Common myeloid progenitor, CD34-positive (primary cell): ENCODE measurements around the gene JUN.
A peak's percentile ranks its signal among the peaks of the same experiment; 100 is the strongest.

Source experiments
- CTCF ChIA-PET: fragments of 350-600 bp; sonication (Branson Sonifier 250); formaldehyde crosslinking; loops from one replicate; lab custom pipeline; 2021; ENCODE audit warnings: antibody characterized with exemption; lab: Charles Lee
- POLR2A ChIA-PET: fragments of 350-600 bp; sonication (Branson Sonifier 250); formaldehyde crosslinking; loops from one replicate; lab custom pipeline; 2021; ENCODE audit warnings: antibody characterized with exemption; lab: Charles Lee
- DNase-seq, 3 donors: peaks; one replicate each; pipeline versions ENCODE4 v3.0.0 to v3.0.0-alpha.2; 2013
- H3K27ac ChIP-seq, 2 experiments: 1 replicate in 1 of 2; 2 replicates in 1 of 2; pipeline ENCODE4 v1.7.0; 2013; ENCODE audit warnings: inconsistent platforms in 2 of 2, low read length in 2 of 2, mild to moderate bottlenecking in 2 of 2, low read depth in 1 of 2, moderate library complexity in 1 of 2; ENCODE audit not compliant: severe bottlenecking in 2 of 2, insufficient read depth in 1 of 2, poor library complexity in 1 of 2
- H3K27me3 ChIP-seq, 5 experiments: replicated peaks in 2 of 5; 1 replicate in 3 of 5; 2 replicates in 2 of 5; pipeline versions ENCODE4 v1.6.1 to v1.7.0; 2013; ENCODE audit warnings: low read length in 4 of 5, mild to moderate bottlenecking in 2 of 5, moderate library complexity in 2 of 5, inconsistent platforms in 1 of 5; ENCODE audit not compliant: insufficient read depth in 5 of 5, control insufficient read depth in 4 of 5
- H3K36me3 ChIP-seq, 4 experiments: 1 replicate in 2 of 4; 2 replicates in 2 of 4; pipeline versions ENCODE4 v1.6.1 to v1.7.0; 2013; ENCODE audit warnings: low read length in 3 of 4, control low read depth in 1 of 4, mild to moderate bottlenecking in 1 of 4; ENCODE audit not compliant: control insufficient read depth in 4 of 4, insufficient read depth in 4 of 4
- H3K4me1 ChIP-seq, 4 experiments: 1 replicate in 3 of 4; 2 replicates in 1 of 4; pipeline versions ENCODE4 v1.6.1 to v1.7.1; 2013; ENCODE audit warnings: low read length in 3 of 4, mild to moderate bottlenecking in 3 of 4, control low read depth in 1 of 4, inconsistent platforms in 1 of 4, moderate library complexity in 1 of 4; ENCODE audit not compliant: control insufficient read depth in 4 of 4, insufficient read depth in 4 of 4; ENCODE audit errors: control extremely low read depth in 1 of 4
- H3K4me3 ChIP-seq, 7 experiments: 1 replicate in 4 of 7; 2 replicates in 3 of 7; pipeline versions ENCODE4 v1.5.1 to v1.7.0; 2013; ENCODE audit warnings: mild to moderate bottlenecking in 7 of 7, low read length in 6 of 7, moderate library complexity in 6 of 7, inconsistent platforms in 2 of 7, low read depth in 2 of 7, control low read depth in 1 of 7; ENCODE audit not compliant: insufficient read depth in 4 of 7, control insufficient read depth in 1 of 7; ENCODE audit errors: extremely low read depth in 1 of 7
- H3K9me3 ChIP-seq, 5 experiments: 1 replicate in 4 of 5; 2 replicates in 1 of 5; pipeline versions ENCODE4 v1.6.1 to v1.7.1; 2013; ENCODE audit warnings: low read length in 4 of 5, mild to moderate bottlenecking in 2 of 5, inconsistent platforms in 1 of 5, low read depth in 1 of 5, moderate library complexity in 1 of 5; ENCODE audit not compliant: control insufficient read depth in 4 of 5, insufficient read depth in 2 of 5; ENCODE audit errors: control extremely low read depth in 1 of 5
- WGBS: methylation state at CpG from one replicate; pipeline ENCODE4 v1.1.5; 2013; ENCODE audit not compliant: insufficient coverage; 5-methylcytosine and 5-hydroxymethylcytosine counted together

Gene JUN

GRCh38 chr1:58781541-58782177 lies 2.2 kb downstream of the JUN start:
- ChIA-PET CTCF (interaction anchor here (0.9 to 2.9 kb wide), 10 partner anchors 9 to 978 kb away, joined by 3 to 10 read pairs (median 4); partner anchors contain the start of gene FGGY), POLR2A (interaction anchor here (0.5 to 1.2 kb wide), 2 partner anchors 34 to 95 kb away, joined by 3 to 5 read pairs; no protein-coding TSS in a partner anchor)
- Histone ChIP-seq H3K4me1 (peaks cover 0 to 38% (median 34%) of the 10 kb centered on the region in 4 experiments), H3K36me3 (peaks cover 0 to 15% (median 0%) of the 10 kb centered on the region in 4 experiments), H3K27me3 (peaks cover 0 to 27% (median 18%) of the 10 kb centered on the region in 5 experiments), H3K27ac (peak overlapping the region in 1 of 2 experiments; percentile 93), H3K9me3 (no peaks in the 10 kb centered on the region), H3K4me3 (peak overlapping the region; percentile 67 to 98 (median 89))
- 0% methylated on average over 29 of the region's 32 CpGs for WGBS
- DNase-seq: peak; percentile 75 to 88 (median 80)

- Histone ChIP-seq H3K4me1 (peaks cover 0 to 38% (median 34%) of the 10 kb centered on the region in 4 experiments), H3K4me3 (peak overlapping the region in 4 of 7 experiments; percentile 89 to 98 (median 90)), H3K9me3 (no peaks in the 10 kb centered on the region), H3K36me3 (peaks cover 0 to 15% (median 0%) of the 10 kb centered on the region in 4 experiments), H3K27ac (no peak overlapping the region), H3K27me3 (peaks cover 0 to 25% (median 18%) of the 10 kb centered on the region in 5 experiments)
- no CpG with 5 or more reads among the region's 2 CpGs for WGBS
- DNase-seq: peak in 2 of 3 donors; percentile 76 to 83
- ChIA-PET POLR2A (interaction anchor here (1.1 to 1.2 kb wide), 2 partner anchors 35 to 42 kb away, joined by 3 to 6 read pairs; no protein-coding TSS in a partner anchor), CTCF (interaction anchor here (0.6 to 2.9 kb wide), 10 partner anchors 8 to 515 kb away, joined by 3 to 9 read pairs (median 3); partner anchors contain the start of gene FGGY)
Measured at GRCh38 chr1:58780836-58781452, 2.9 kb downstream of the JUN start.

GRCh38 chr1:58780411-58780810 lies 3.4 kb downstream of the JUN start:
- DNase-seq: peak in 1 of 3 donors; percentile 55
- ChIA-PET POLR2A (interaction anchor here (1.1 to 1.3 kb wide), 2 partner anchors 25 to 41 kb away, joined by 3 to 6 read pairs; no protein-coding TSS in a partner anchor), CTCF (interaction anchor here (0.6 to 2.9 kb wide), 9 partner anchors 8 to 282 kb away, joined by 3 to 9 read pairs (median 3); no protein-coding TSS in a partner anchor)
- Histone ChIP-seq H3K4me1 (peaks cover 0 to 37% (median 29%) of the 10 kb centered on the region in 4 experiments), H3K9me3 (no peaks in the 10 kb centered on the region), H3K4me3 (peak overlapping the region in 3 of 7 experiments; percentile 89 to 98 (median 91)), H3K27me3 (peaks cover 0 to 20% (median 15%) of the 10 kb centered on the region in 5 experiments), H3K27ac (no peak overlapping the region), H3K36me3 (peaks cover 0 to 15% (median 0%) of the 10 kb centered on the region in 4 experiments)

- no peak overlapping the region for H3K27ac ChIP-seq
- ChIA-PET POLR2A (interaction anchor here (1.1 to 1.3 kb wide), 2 partner anchors 25 to 41 kb away, joined by 3 to 6 read pairs; no protein-coding TSS in a partner anchor), CTCF (interaction anchor here (0.7 to 2.9 kb wide), 7 partner anchors 10 to 233 kb away, joined by 3 to 9 read pairs (median 3); no protein-coding TSS in a partner anchor)
- H3K4me1 ChIP-seq: peaks cover 0 to 32% (median 23%) of the 10 kb centered on the region in 4 experiments
- WGBS: 94% methylated on average over 2 of the region's 4 CpGs
- peak overlapping the region in 2 of 7 experiments; percentile 15 to 91 for H3K4me3 ChIP-seq
- H3K27me3 ChIP-seq: peaks cover 0 to 16% (median 14%) of the 10 kb centered on the region in 5 experiments
- DNase-seq: peak in 2 of 3 donors; percentile 55 to 62
- peaks cover 0 to 15% (median 0%) of the 10 kb centered on the region in 4 experiments for H3K36me3 ChIP-seq
- H3K9me3 ChIP-seq: no peaks in the 10 kb centered on the region
Measured at GRCh38 chr1:58779801-58780382, 4.0 kb downstream of the JUN start.

GRCh38 chr1:58779059-58779754 lies 4.6 kb downstream of the JUN start:
- CTCF ChIA-PET: interaction anchor here (0.6 to 2.9 kb wide), 8 partner anchors 10 to 1017 kb away, joined by 3 to 9 read pairs (median 4); no protein-coding TSS in a partner anchor
- peak overlapping the region in 1 of 7 experiments; percentile 91 for H3K4me3 ChIP-seq

More at GRCh38 chr1:58779059-58779754, 4.6 kb downstream of the JUN start:
- Histone ChIP-seq H3K27me3 (peaks cover 0 to 16% (median 11%) of the 10 kb centered on the region in 5 experiments), H3K36me3 (peaks cover 0 to 15% (median 0%) of the 10 kb centered on the region in 4 experiments), H3K4me1 (peaks cover 0 to 25% (median 17%) of the 10 kb centered on the region in 4 experiments), H3K9me3 (no peaks in the 10 kb centered on the region), H3K27ac (no peak overlapping the region)
- POLR2A ChIA-PET: interaction anchor here (1.1 to 1.3 kb wide), 2 partner anchors 24 to 40 kb away, joined by 3 to 6 read pairs; no protein-coding TSS in a partner anchor
- peak in 1 of 3 donors; percentile 22 for DNase-seq
- no CpG with 5 or more reads among the region's 2 CpGs for WGBS
